Activated CD8-positive, alpha-beta memory T cell treated with anti-CD3 and anti-CD28 coated beads, Interleukin-2, amount 50 U/mL, for 4 hours (primary cell): ENCODE data around the gene TH.

Experiments
- DNase-seq: peaks from one replicate; pipeline ENCODE4 v3.0.0-alpha.2; 2020

Gene TH

DNA sequence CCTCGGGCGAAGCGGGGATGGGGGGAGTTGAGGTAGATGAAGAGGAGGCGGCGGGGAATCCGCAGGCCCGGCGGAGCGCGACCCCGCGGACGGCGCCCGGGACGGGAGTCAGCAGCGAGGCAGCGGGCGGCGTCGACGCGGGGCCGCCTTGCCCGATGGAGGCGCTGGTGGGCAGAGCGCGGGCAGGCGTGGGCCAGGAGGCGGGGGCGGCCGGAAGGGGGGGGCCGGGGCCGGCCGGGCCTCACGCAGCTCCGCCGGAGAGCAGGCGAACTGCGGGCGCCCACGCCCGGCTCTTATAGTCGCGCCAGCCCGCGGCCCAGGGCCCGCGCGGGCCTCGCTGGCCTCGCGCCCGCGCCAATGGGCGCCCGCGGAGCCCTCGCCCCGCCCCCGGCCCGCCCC, 32.5 kb downstream of the TH start, which contains the start of gene IGF2:
TSS of gene IGF2 (minus strand) at position 267 of the 399 bp plus-strand sequence. CDS start 3,866 bp downstream, outside the sequence.
- no peak for DNase-seq

DNA sequence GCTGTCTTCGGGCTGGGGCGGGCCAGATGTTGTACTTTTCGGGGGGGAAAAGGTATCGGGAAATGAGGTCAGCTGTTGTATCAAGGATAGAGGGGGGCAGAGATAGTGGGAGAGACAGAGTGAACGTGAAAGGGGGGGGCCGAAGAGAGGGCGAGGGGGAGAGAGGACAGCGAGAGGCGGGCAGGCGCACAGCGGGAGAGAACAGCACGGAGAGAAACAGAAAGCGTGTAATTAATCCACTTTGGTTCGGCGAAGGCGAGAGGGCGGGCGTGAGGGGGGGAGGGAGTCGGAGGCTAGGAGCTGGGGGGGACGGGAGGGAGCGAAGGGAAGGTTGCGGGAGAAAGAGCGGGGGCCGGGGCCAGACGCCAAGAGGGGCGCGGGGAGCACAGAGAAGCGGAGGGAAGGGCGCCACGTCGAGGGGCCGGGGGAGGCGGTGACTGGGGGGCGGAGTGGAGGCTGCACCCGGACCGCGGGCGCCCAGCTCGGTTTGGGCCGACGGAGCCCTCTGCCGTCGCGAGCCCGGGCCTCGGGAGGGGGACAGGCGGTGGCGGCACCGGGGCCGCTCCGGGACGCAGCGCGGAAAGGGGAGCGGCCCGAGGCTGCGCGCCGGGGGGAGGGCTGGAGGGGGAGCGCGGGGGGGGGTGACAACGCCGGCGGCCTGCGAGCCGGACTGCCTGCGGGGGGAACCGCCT, 33.0 kb downstream of the TH start:
- DNase-seq, result no peak

DNA sequence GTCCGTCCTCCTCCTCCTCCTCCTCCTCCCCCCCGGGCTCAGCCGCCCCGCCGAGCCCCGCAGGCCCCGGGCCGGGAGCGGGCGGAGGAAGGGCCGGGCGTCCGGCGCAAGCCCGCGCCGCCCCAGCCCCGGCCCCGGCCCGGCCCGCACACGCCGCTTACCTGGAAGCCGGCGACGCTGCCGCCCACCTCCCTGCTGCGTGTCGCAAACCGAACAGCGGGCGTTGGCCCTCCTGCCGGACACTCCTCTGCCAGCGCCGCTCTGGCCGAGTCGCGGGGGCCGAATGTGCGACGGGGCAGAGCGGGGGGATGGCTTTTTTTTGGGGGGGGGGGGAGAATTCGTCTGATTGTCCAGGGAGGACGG, 33.6 kb downstream of the TH start:
- DNase-seq, result no peak

GRCh38 chr11:2137202-2138067, 34.2 kb downstream of the TH start:
- no peak for DNase-seq

DNA sequence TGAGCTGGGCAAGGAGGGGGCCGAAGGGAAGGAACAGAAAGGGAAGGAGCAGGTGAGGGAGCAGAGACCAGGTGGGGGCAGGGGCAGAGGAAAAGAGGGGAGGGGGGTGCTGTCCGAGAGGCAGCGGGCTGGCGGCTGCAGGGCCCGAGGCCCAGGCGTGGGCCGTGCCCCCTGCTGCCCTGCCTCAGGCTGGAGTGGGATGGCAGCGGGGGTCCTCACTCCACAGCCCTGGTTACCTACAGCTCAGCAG, 34.7 kb downstream of the TH start:
- no peak for DNase-seq

DNA sequence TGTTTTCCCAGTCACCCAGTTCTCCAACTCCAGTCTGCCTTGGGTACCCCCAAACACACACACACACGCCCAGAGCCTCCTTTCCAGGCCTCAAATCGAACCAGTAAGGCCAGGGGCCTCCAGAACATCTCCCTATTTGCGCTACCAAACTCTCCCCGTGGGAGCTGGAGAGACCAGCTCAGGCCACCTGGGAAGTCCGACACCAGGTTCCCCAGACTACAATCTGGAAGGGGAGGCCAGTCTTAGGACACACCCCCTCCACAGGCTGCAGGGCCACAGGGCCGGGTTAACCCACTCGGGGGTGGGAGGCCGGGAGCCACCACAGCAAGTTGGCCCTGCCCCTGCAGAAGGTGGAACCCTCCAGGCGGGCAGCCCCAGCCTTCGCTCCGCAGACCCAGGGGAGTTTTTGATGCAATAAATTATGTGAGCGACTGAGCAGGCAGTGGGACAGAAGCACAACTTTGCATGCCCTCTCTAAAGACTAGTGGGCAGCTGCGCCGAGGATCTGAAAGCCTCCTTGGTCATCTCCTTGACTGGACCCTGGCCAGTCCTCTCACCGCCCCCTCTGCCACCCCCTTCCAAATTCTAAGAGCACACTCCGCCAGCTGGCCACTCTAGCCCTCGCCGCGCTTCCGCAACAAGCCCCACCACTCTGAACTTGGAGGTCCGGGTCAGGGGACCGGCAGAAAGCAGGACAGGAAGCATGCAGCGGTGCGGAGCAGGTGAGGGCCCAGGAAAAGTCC, 35.2 kb downstream of the TH start:
- no peak for DNase-seq

DNA sequence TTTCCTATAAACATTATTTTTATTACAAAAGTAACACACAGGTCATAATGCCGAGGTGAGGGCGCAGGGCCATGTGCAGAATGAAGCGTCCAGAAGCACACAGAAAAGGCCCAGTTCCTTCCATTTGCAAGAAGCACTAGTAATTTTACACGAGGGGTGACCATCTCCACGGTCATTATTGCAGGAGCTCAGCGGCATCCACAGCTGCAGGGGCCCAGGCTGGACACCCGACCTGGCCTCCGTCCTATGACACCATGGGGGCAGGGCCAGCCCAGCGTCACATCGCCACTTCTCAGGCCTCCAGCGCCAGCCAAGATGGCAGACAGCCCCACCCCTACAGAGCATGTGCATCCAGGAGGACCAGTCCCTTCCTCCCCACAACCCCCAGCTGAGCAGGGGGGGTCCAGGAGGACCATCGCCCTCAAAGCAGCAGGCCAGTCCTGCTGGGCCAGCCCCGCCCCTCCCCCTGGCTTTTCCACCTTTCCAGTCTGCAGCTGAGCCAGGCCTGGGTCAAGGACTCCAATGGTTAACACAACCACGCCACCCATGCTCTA, 35.9 kb downstream of the TH start:
- DNase-seq, result no peak

DNA sequence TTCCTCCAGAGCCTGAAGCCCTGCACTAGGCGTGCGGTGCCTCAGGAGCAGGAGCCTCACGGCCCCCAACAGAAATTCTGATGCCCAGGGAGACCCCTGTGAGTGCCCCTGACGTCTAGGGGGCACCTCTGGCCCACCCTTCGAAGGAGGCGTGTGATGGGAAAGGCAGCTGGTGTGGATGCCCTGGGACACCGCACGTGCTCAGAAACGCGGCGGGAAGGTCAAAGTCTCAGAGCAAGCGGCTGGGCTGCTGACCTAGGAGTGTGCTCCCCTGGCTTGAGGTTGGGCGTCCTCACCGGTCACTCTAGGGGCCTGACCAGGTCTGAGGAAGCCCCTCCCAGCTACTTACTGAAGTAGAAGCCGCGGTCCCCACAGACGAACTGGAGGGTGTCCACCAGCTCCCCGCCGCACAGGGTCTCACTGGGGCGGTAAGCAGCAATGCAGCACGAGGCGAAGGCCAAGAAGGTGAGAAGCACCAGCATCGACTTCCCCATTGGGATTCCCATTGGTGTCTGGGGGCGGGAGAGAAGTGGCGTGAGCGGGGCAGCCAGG, 36.5 kb downstream of the TH start:
- DNase-seq, result no peak

DNA sequence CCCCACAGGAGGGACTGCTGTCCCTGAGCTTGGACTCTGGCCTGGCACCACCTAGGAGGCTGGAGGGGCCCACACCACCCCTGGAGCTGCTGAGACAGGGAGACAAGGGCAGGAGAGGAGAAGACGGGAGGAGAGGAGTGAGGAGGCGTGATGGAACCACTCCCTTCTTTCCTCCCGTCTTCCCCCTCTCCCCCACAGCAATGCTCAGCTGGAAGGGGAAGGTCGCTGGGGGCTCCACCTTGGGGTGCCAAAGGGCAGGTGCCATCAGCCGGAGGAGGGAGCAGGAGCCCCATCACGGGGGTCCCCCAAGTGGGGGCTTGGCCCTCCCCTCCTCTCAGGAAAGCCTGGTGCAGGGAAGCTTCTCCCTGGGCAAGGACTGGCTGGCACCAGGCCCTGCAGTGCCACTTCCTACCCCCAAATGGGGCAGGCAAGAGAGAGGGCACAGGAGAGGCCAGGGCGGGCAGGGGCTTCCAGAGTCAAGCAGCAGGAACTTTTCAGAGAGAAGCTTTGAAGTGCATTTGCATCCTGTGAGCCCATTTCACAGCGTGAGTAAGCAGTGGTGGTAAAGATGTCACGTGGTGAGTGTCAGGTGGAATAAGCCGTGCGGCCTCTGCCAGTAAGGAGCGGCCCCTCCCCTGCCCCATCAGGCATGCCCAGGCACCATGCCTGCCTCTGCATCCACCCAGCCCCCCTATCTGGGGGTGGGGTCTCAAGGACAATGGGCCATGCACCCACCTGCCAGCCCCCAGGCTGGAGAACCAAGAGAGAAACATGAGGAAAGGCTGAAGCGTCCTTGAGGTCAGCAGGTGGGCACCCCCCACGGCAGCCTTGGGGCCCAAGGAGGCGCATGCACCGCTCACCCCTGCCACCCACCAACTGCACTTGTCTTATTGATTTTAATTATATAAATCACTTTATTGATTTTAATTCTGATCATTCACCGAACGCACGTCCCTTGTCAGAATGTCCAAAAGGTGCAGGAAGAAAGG, 37.3 kb downstream of the TH start:
- DNase-seq, result no peak

- no peak for DNase-seq
Observed at GRCh38 chr11:2133241-2134021, 38.2 kb downstream of the TH start.

DNA sequence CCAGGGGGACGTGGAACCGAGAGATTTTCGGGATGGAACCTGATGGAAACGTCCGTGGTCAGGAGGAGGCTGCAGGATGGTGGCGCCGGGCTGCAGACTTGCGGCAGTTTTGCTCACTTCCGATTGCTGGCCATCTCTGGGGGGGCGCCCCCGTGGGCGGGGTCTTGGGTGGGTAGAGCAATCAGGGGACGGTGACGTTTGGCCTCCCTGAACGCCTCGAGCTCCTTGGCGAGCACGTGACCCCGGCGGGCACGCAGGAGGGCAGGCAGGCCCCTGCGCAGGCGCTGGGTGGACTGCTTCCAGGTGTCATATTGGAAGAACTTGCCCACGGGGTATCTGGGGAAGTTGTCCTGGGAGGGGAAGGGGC, 38.8 kb downstream of the TH start:
- no peak for DNase-seq

DNA sequence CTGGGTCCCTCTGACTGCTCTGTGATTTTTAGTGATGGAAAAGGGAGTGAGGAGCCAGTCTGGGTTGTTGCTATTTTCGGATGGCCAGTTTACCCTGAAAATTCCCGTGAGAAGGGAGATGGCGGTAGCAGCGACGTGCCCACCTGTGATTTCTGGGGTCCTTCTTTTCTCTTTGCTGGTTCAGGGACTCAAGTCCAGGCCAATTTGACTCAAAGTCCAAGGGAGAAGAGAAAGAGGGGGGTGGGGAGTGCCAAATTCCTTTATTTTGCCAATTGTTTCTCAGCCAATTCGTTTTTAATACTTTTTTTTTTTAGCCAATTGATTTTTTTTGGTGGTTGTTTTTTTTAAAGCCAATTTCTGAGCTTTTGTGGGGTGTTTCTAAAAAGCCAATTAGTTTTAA, 39.4 kb downstream of the TH start:
- DNase-seq, result no peak

GRCh38 chr11:2131371-2132236, 40.0 kb downstream of the TH start:
- DNase-seq, result no peak

DNA sequence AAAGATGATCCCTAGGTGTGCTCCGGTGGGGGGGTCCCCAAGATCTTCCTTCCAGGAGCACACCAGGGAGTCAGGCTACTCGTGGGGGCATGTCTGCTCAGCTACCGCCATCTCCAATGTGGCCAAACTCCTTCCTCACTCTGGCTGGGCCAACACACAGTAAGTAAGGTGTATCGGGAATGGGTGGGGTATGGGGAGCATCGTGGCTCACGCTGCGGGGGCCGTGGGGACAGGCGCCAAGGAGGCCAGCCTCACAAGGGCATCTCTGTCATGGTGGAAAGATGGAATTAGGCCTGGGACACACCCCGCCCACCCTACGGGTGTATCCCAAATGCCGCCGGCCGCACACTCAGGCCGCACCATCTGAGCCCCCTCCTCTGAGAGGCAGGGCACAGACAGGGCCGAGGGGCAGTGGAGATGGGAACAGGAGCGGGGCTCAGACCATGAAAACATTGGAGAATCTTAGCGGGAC, 40.7 kb downstream of the TH start:
- no peak for DNase-seq

DNA sequence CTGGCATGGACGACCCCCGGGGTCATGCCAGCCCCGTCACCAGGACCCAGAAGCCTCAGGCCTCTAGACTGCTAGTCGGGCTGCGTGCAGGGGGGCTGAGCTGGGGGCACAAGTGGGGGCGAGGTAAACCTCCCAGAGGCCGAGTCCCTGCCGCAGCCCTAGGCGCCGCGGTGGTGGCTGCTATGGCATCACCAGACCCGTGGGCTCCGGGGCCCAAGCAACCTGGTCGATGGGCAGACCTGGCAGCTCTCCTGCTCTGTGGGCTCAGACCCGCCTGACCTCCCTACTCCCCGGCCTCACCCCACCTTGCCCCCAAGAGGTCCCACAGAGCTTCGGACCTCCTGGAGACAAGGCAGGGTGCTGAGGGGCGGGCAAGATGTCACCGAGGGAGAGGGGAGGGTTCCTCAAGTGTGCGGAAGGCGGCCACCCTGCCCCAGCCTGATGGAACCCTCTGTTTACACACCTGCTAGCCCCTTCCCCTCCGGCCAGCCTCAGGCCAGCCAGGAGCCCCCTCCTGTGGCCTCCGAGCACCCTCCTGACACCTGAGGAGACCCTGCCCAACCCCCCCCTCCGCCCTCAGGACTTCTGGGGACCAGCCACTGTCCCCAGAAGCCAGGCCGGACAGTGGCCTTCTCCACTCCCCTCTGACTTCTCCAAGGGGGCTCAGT, 41.8 kb downstream of the TH start:
- DNase-seq, result no peak

- DNase-seq, result no peak
Observed at GRCh38 chr11:2129308-2129698, 42.3 kb downstream of the TH start.

- no peak for DNase-seq
Observed at GRCh38 chr11:2128511-2129307, 42.9 kb downstream of the TH start.

DNA sequence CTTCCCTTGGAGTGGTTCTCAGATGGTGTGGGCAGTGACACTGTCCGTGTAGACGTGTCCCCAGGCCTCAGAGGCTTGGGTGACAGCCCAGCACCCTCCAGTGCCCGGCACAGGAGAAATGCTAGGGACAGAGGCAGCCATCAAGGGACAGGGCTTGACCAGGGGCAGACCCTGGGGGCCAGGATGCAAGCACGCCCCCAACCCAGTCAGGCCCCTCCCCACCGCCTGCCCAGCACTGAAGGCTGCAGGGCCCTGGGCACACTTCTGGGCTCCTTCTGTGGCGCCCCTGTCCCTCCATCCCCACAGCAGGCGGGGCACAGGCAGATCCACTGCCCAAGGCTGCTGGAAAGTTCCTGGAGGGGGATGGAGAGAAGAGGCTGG, 43.5 kb downstream of the TH start:
- DNase-seq, result no peak
